SKM-1 (cell line): ENCODE data around the gene CSF3R.

Experiments
- DNase-seq: peaks from one replicate; lab custom pipeline; 2025; ENCODE audit not compliant: unreplicated experiment; lab: John Stamatoyannopoulos, UW

CSF3R gene

GRCh38 chr1:36421649-36422048, 61.1 kb downstream of the CSF3R start:
- DNase-seq, result no peak

- DNase-seq, result peak; percentile 89
Observed at GRCh38 chr1:36420836-36421317, 61.8 kb downstream of the CSF3R start.

GRCh38 chr1:36420409-36420808, 62.3 kb downstream of the CSF3R start:
- DNase-seq, result no peak

- no peak for DNase-seq
Observed at GRCh38 chr1:36419569-36419968, 63.1 kb downstream of the CSF3R start.

- DNase-seq, result no peak
Observed at GRCh38 chr1:36419140-36419539, 63.6 kb downstream of the CSF3R start.

GRCh38 chr1:36417931-36418330, 64.8 kb downstream of the CSF3R start:
- DNase-seq, result no peak
